Lower leg skin (tissue), 4 donors: ENCODE measurements around the gene SUN5. TPM values are rescaled to one million over a fixed set of nuclear protein-coding genes. Genes with fewer than 3 reads are reported as not detected.

Experiments
- DNase-seq, 2 donors: peaks; one replicate each; pipeline ENCODE4 v3.0.0-alpha.2; 2019; ENCODE audit warnings: low spot score in 2 of 2
- H3K4me3 ChIP-seq: fragments of 200-600 bp; sonication (generic); 2 replicates; pipeline ENCODE4 v1.5.1; 2017; ENCODE audit warnings: mild to moderate bottlenecking, low read depth; ENCODE audit not compliant: poor library complexity, severe bottlenecking
- CTCF ChIP-seq, 3 donors: fragments of 450-650 bp; IDR thresholded peaks; one replicate each; pipeline ENCODE4 v1.5.1; 2016; ENCODE audit warnings: antibody characterized with exemption in 3 of 3, mild to moderate bottlenecking in 3 of 3, moderate library complexity in 2 of 3
- POLR2A ChIP-seq, 2 donors: fragments of 450-650 bp; IDR thresholded peaks; one replicate each; pipeline ENCODE4 v1.6.1; 2016 to 2017; ENCODE audit warnings: antibody characterized with exemption in 2 of 2, mild to moderate bottlenecking in 1 of 2, moderate library complexity in 1 of 2
- WGBS, 2 donors: methylation state at CpG; one replicate each; pipeline ENCODE4 v1.1.5; 2018; 5-methylcytosine and 5-hydroxymethylcytosine counted together
- intact Hi-C: fragments of 100-400 bp; cut with DNase I; formaldehyde crosslinking; loops from one replicate; pipeline ENCODE4 v1.15.0; 2023; ENCODE audit warnings: low total_unique reads
- total RNA-seq, 4 donors: library from RNA; depleted of rRNA; stranded (reverse); fragments of >200 nt; gene quantifications; one replicate each; pipeline ENCODE4 v1.1.0, GENCODE V29; 2016

The SUN5 gene
- total RNA-seq, 4 donors from 2014 or later, result not detected

- no peak overlapping the region for H3K4me3 ChIP-seq
- intact Hi-C loops, result no loop called here
- TF ChIP-seq CTCF (IDR thresholded peaks at IDR 0.05), result no peak
- TF ChIP-seq POLR2A (IDR thresholded peaks at IDR 0.05), result no peak
- 73 to 75% methylated on average over 5 of the region's 5 CpGs for WGBS, 2 donors
- DNase-seq, result no peak
These were observed 20.5 kb upstream of the SUN5 start for GRCh38 chr20:33024609-33025317.

- TF ChIP-seq POLR2A (IDR thresholded peaks at IDR 0.05) (no peak), CTCF (IDR thresholded peaks at IDR 0.05) (no peak)
- intact Hi-C loops, result no loop called here
- no peak for DNase-seq
- WGBS, 2 donors, result 82 to 84% methylated on average over 1 of the region's 1 CpG
- H3K4me3 ChIP-seq, result no peak overlapping the region
These were observed 20.0 kb upstream of the SUN5 start for GRCh38 chr20:33024243-33024560.

GRCh38 chr20:33023439-33024242 lies 19.4 kb upstream of the SUN5 start:
- H3K4me3 ChIP-seq, result no peak overlapping the region
- WGBS, 2 donors, result 73 to 75% methylated on average over 6 of the region's 6 CpGs
- DNase-seq, result no peak
- intact Hi-C loops, result no loop called here
- no peak for TF ChIP-seq CTCF (IDR thresholded peaks at IDR 0.05)
- no peak for TF ChIP-seq POLR2A (IDR thresholded peaks at IDR 0.05)

- no peak for DNase-seq
- intact Hi-C loops, result no loop called here
- 84 to 90% methylated on average over 7 of the region's 7 CpGs for WGBS, 2 donors
- TF ChIP-seq CTCF (IDR thresholded peaks at IDR 0.05), result no peak
- no peak for TF ChIP-seq POLR2A (IDR thresholded peaks at IDR 0.05)
- no peak overlapping the region for H3K4me3 ChIP-seq
These were observed 18.6 kb upstream of the SUN5 start for GRCh38 chr20:33022694-33023438.

GRCh38 chr20:33022289-33022688 lies 18.1 kb upstream of the SUN5 start:
- WGBS, 2 donors, result 26 to 63% methylated on average over 4 of the region's 4 CpGs
- no peak for DNase-seq
- no peak overlapping the region for H3K4me3 ChIP-seq
- no peak for TF ChIP-seq POLR2A (IDR thresholded peaks at IDR 0.05)
- no peak for TF ChIP-seq CTCF (IDR thresholded peaks at IDR 0.05)
- intact Hi-C loops, result no loop called here
